GM19043 (cell line): ENCODE results near the gene SMIM36.
A peak's percentile ranks its signal among the peaks of the same experiment; 100 is the strongest.
"Not testable (repeated sequence)": the region's sequence is repeated elsewhere in the genome, so short reads cannot be mapped to it uniquely, and the experiment has no call there.

Source experiments
- ATAC-seq: cut with Tn5 transposase; IDR thresholded peaks from one replicate; pipeline ENCODE4 v1.9.1; 2021; ENCODE audit warnings: low read depth; ENCODE audit not compliant: unreplicated experiment

SMIM36 gene

GRCh38 chr17:55436224-55437158 lies 74.8 kb downstream of the SMIM36 start:
- no peak for ATAC-seq

- no peak for ATAC-seq
These were observed 75.8 kb downstream of the SMIM36 start for GRCh38 chr17:55435408-55435807.

GRCh38 chr17:55434721-55435120 lies 76.5 kb downstream of the SMIM36 start:
- ATAC-seq, result no peak

- ATAC-seq, result no peak
These were observed 77.4 kb downstream of the SMIM36 start for GRCh38 chr17:55433629-55434422.

- no peak for ATAC-seq
These were observed 78.1 kb downstream of the SMIM36 start for GRCh38 chr17:55433029-55433628.

GRCh38 chr17:55432358-55433028 lies 78.8 kb downstream of the SMIM36 start:
- no peak for ATAC-seq

- ATAC-seq, result not testable (repeated sequence)
These were observed 79.3 kb downstream of the SMIM36 start for GRCh38 chr17:55431914-55432313.

GRCh38 chr17:55430541-55431288 lies 80.5 kb downstream of the SMIM36 start:
- no peak for ATAC-seq

GRCh38 chr17:55427587-55427882 lies 83.7 kb downstream of the SMIM36 start:
- ATAC-seq, result no peak

- peak; percentile 45 for ATAC-seq
These were observed 84.2 kb downstream of the SMIM36 start for GRCh38 chr17:55426851-55427586.

- no peak for ATAC-seq
These were observed 86.2 kb downstream of the SMIM36 start for GRCh38 chr17:55424893-55425540.

- ATAC-seq, result no peak
These were observed 87.7 kb downstream of the SMIM36 start for GRCh38 chr17:55423535-55423934.

GRCh38 chr17:55422828-55423164 lies 88.5 kb downstream of the SMIM36 start:
- ATAC-seq, result not testable (repeated sequence)

- ATAC-seq, result peak; percentile 12
These were observed 89.9 kb downstream of the SMIM36 start, which contains the start of gene MMD for GRCh38 chr17:55421179-55421934. Gene MMD (minus strand): TSS chr17:55421835. CDS start chr17:55421695, 140 bp downstream.

- ATAC-seq, result no peak
These were observed 90.5 kb downstream of the SMIM36 start for GRCh38 chr17:55420776-55421178.

- peak; percentile 37 for ATAC-seq
These were observed 91.0 kb downstream of the SMIM36 start for GRCh38 chr17:55420067-55420775.
